CD4-positive, alpha-beta T cell (primary cell): Measurements from ENCODE around the gene SKA1. TPM values are rescaled to one million over a fixed set of nuclear protein-coding genes. Genes with fewer than 3 reads are reported as not detected.
"Not testable (repeated sequence)": the region's sequence is repeated elsewhere in the genome, so short reads cannot be mapped to it uniquely, and the experiment has no call there.

Source experiments
- ATAC-seq: fragments of 200-7000 bp; cut with Tn5 transposase; one replicate; pipeline ENCODE4 v1.10.0; 2022; ENCODE audit warnings: mild to moderate bottlenecking; ENCODE audit not compliant: poor library complexity
- CTCF ChIA-PET: fragments of 350-600 bp; sonication (Branson Sonifier 250); formaldehyde crosslinking; loops from one replicate; lab custom pipeline; 2021; ENCODE audit warnings: antibody characterized with exemption, inconsistent platforms; lab: Charles Lee
- POLR2A ChIA-PET: fragments of 350-600 bp; sonication (Branson Sonifier 250); formaldehyde crosslinking; loops from one replicate; lab custom pipeline; 2021; ENCODE audit warnings: antibody characterized with exemption, inconsistent platforms; lab: Charles Lee
- DNase-seq, 14 experiments: peaks; one replicate each; pipeline ENCODE4 v3.0.0-alpha.2; 2013 to 2020; ENCODE audit warnings: mixed read lengths in 2 of 14
- H3K27ac ChIP-seq, 2 donors: one replicate each; pipeline versions ENCODE4 v1.5.1 to v1.7.0; 2013; ENCODE audit warnings: low read length in 2 of 2, low read depth in 1 of 2, mild to moderate bottlenecking in 1 of 2
- H3K27me3 ChIP-seq, 2 experiments: 1 replicate in 1 of 2; 2 replicates in 1 of 2; pipeline versions ENCODE4 v1.6.1 to v1.7.0; 2013; ENCODE audit warnings: low read length in 2 of 2, control low read depth in 1 of 2, mild to moderate bottlenecking in 1 of 2, moderate library complexity in 1 of 2; ENCODE audit not compliant: insufficient read depth in 2 of 2, control insufficient read depth in 1 of 2
- H3K36me3 ChIP-seq: one replicate; pipeline ENCODE4 v1.6.1; 2013; ENCODE audit warnings: low read length, control low read depth; ENCODE audit not compliant: insufficient read depth
- H3K4me1 ChIP-seq: one replicate; pipeline ENCODE4 v1.6.1; 2013; ENCODE audit warnings: low read length, control low read depth; ENCODE audit not compliant: insufficient read depth
- H3K4me3 ChIP-seq: one replicate; pipeline ENCODE4 v1.5.1; 2013; ENCODE audit warnings: mild to moderate bottlenecking, low read length, moderate library complexity
- H3K9me3 ChIP-seq, 2 experiments: 1 replicate in 1 of 2; 2 replicates in 1 of 2; pipeline versions ENCODE4 v1.6.1 to v1.7.0; 2013; ENCODE audit warnings: low read length in 2 of 2, mild to moderate bottlenecking in 2 of 2, control low read depth in 1 of 2, moderate library complexity in 1 of 2; ENCODE audit not compliant: control insufficient read depth in 1 of 2, insufficient read depth in 1 of 2
- H3K27ac Mint-ChIP-seq: one replicate; pipeline ENCODE4 v1.8.0; 2020; ENCODE audit warnings: mixed read lengths
- H3K27me3 Mint-ChIP-seq: one replicate; pipeline ENCODE4 v1.8.0; 2021; ENCODE audit warnings: mixed read lengths
- H3K36me3 Mint-ChIP-seq: one replicate; pipeline ENCODE4 v1.8.0; 2021; ENCODE audit warnings: low read depth, mixed read lengths
- H3K4me1 Mint-ChIP-seq: one replicate; pipeline ENCODE4 v1.8.0; 2021; ENCODE audit warnings: low read depth, mixed read lengths
- H3K4me3 Mint-ChIP-seq: one replicate; pipeline ENCODE4 v1.8.0; 2020; ENCODE audit warnings: mild to moderate bottlenecking, mixed read lengths
- H3K9me3 Mint-ChIP-seq: one replicate; pipeline ENCODE4 v1.8.0; 2020; ENCODE audit warnings: mixed read lengths
- intact Hi-C, 2 experiments: fragments of 100-400 bp; cut with DNase I in 1 of 2; cut with micrococcal nuclease in 1 of 2; formaldehyde crosslinking; loops; one replicate each; pipeline versions ENCODE4 v1.15.1 to v1.9.0; 2023 to 2025; cut with DNase I, micrococcal nuclease
- total RNA-seq, 174 experiments: library from RNA in 2 of 174; stranded (reverse) in 2 of 174; gene quantifications; one replicate each; pipeline ENCODE4 v1.2.3 and lab custom pipeline; 2021 to 2026
- TF ChIP-seq, protein P1 (sequence below): fragments of 200-600 bp; IDR thresholded peaks from one replicate; pipeline ENCODE4 v1.8.0; 2022; ENCODE audit warnings: antibody characterized with exemption, mild to moderate bottlenecking

The SKA1 gene
- total RNA-seq, 2 experiments from 2014 or later, result 0.08 to 0.20 TPM

GRCh38 chr18:50401295-50401694 is 26.4 kb downstream of the SKA1 start:
- no peaks in the 10 kb centered on the region for H3K9me3 Mint-ChIP-seq
- ChIA-PET CTCF (no interaction called here), POLR2A (no interaction called here)
- ATAC-seq (no peak), DNase-seq (no peak)
- no peak overlapping the region for H3K27ac Mint-ChIP-seq
- Histone ChIP-seq H3K27ac (no peak overlapping the region), H3K27me3 (peaks cover 26 to 57% of the 10 kb centered on the region in 2 experiments), H3K36me3 (no peaks in the 10 kb centered on the region), H3K4me1 (no peaks in the 10 kb centered on the region), H3K9me3 (peaks cover 0 to 5% of the 10 kb centered on the region in 2 experiments), H3K4me3 (no peak overlapping the region)
- peaks cover 77% of the 10 kb centered on the region for H3K27me3 Mint-ChIP-seq
- TF ChIP-seq, protein P1, sequence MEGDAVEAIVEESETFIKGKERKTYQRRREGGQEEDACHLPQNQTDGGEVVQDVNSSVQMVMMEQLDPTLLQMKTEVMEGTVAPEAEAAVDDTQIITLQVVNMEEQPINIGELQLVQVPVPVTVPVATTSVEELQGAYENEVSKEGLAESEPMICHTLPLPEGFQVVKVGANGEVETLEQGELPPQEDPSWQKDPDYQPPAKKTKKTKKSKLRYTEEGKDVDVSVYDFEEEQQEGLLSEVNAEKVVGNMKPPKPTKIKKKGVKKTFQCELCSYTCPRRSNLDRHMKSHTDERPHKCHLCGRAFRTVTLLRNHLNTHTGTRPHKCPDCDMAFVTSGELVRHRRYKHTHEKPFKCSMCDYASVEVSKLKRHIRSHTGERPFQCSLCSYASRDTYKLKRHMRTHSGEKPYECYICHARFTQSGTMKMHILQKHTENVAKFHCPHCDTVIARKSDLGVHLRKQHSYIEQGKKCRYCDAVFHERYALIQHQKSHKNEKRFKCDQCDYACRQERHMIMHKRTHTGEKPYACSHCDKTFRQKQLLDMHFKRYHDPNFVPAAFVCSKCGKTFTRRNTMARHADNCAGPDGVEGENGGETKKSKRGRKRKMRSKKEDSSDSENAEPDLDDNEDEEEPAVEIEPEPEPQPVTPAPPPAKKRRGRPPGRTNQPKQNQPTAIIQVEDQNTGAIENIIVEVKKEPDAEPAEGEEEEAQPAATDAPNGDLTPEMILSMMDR, result no peak
- H3K4me1 Mint-ChIP-seq, result no peaks in the 10 kb centered on the region
- H3K4me3 Mint-ChIP-seq, result no peak overlapping the region
- intact Hi-C loops, result no loop called here
- H3K36me3 Mint-ChIP-seq, result no peaks in the 10 kb centered on the region

- H3K9me3 Mint-ChIP-seq, result no peaks in the 10 kb centered on the region
- intact Hi-C loops, result no loop called here
- TF ChIP-seq, protein P1, result no peak
- H3K36me3 Mint-ChIP-seq, result no peaks in the 10 kb centered on the region
- Histone ChIP-seq H3K4me1 (no peaks in the 10 kb centered on the region), H3K27ac (no peak overlapping the region), H3K36me3 (no peaks in the 10 kb centered on the region), H3K9me3 (peaks cover 0 to 5% of the 10 kb centered on the region in 2 experiments), H3K27me3 (peaks cover 26 to 57% of the 10 kb centered on the region in 2 experiments), H3K4me3 (no peak overlapping the region)
- ChIA-PET POLR2A (no interaction called here), CTCF (no interaction called here)
- no peak overlapping the region for H3K4me3 Mint-ChIP-seq
- H3K27ac Mint-ChIP-seq, result no peak overlapping the region
- DNase-seq (peak in 5 of 14 experiments; percentile 4 to 36 (median 7)), ATAC-seq (peak; percentile 51)
- peaks cover 82% of the 10 kb centered on the region for H3K27me3 Mint-ChIP-seq
- no peaks in the 10 kb centered on the region for H3K4me1 Mint-ChIP-seq
Measured at GRCh38 chr18:50401888-50402287, 27.0 kb downstream of the SKA1 start.

- H3K9me3 ChIP-seq, H3K4me3 Mint-ChIP-seq, POLR2A ChIA-PET, DNase-seq, H3K36me3 Mint-ChIP-seq, H3K4me3 ChIP-seq, H3K36me3 ChIP-seq, H3K9me3 Mint-ChIP-seq, H3K27ac ChIP-seq, intact Hi-C loops, H3K4me1 ChIP-seq, H3K4me1 Mint-ChIP-seq, ATAC-seq, H3K27ac Mint-ChIP-seq: not testable (repeated sequence)
- H3K27me3 ChIP-seq, result peaks cover 20 to 50% of the 10 kb centered on the region in 2 experiments
- H3K27me3 Mint-ChIP-seq, result peaks cover 79% of the 10 kb centered on the region
- CTCF ChIA-PET, result interaction anchor here (0.5 kb wide), 1 partner anchor 16 kb away, joined by 3 read pairs; no protein-coding TSS in a partner anchor
Measured at GRCh38 chr18:50404752-50405581, 30.1 kb downstream of the SKA1 start.
